A673 (cell line): Measurements from ENCODE around the gene GLCE.

Experiments
- CTCF ChIP-seq: fragments of 300-800, 200-600 bp; sonication (generic); conservative IDR thresholded peaks from 2 replicates; pipeline ENCODE4 v1.5.1; 2017; ENCODE audit warnings: low read depth, mild to moderate bottlenecking, antibody characterized with exemption, low read length, moderate library complexity, mixed read lengths
- EZH2 ChIP-seq: fragments of 200-600 bp; sonication (generic); IDR thresholded peaks from 2 replicates; pipeline ENCODE4 v1.6.1; 2017; ENCODE audit warnings: borderline replicate concordance, low read depth, mild to moderate bottlenecking, mixed read lengths, antibody characterized with exemption, low read length; ENCODE audit not compliant: poor library complexity, severe bottlenecking

GRCh38 chr15:69290346-69291164 is 130.1 kb downstream of the GLCE start:
- TF ChIP-seq EZH2, result no peak
- TF ChIP-seq CTCF, result no peak
